HG03457 (cell line): Measurements from ENCODE around the gene POMT2.
"Not testable (repeated sequence)": the region's sequence is repeated elsewhere in the genome, so short reads cannot be mapped to it uniquely, and the experiment has no call there.

Experiments used
- ATAC-seq: cut with Tn5 transposase; IDR thresholded peaks from one replicate; pipeline ENCODE4 v1.9.1; 2021; ENCODE audit warnings: moderate number of reproducible peaks; ENCODE audit not compliant: unreplicated experiment

POMT2 gene

DNA sequence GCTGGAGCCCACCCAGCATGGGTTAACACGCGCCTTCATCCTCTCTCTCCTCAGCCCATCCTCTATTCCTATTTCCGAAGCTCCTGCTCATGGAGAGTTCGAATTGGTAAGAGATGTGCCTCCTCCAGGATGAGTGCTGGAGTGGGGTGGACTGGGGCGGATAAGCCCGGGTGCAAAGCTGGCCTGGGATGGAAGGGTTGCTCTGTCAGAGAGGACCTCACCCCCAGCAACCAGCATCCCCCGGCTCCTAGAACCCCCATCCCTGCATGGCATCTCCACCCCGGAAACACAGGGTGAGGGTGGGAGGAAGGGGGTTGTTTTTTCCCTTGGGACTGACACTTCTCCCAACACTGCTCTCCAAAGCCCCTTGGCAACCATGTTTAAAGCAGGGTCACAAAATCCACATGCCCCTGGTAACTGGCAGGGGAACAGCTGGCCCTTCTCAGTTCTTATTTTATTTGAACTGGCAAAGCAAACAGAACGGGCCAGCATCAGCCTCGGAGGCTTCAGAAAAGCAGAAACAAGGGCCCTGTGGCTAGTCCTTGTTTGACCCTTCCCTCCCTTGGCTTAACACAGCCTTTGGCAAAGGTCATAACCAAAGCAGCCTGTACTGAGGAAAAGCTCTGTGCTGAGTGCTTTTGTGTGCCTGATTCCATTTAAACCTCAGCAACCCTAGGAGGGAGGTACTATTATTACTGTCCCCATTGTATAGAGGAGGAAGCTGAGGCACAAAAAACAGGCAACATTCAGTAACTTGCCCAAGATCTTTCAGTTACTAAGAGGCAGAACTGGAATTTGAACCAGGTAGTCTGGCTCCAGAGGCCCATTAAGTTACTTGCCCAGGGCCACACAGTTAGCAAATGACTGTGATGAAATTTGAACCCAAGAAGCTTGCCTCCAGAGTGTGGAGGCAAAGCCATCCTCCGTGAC, 4.4 kb upstream of the POMT2 start:
- no peak for ATAC-seq

DNA sequence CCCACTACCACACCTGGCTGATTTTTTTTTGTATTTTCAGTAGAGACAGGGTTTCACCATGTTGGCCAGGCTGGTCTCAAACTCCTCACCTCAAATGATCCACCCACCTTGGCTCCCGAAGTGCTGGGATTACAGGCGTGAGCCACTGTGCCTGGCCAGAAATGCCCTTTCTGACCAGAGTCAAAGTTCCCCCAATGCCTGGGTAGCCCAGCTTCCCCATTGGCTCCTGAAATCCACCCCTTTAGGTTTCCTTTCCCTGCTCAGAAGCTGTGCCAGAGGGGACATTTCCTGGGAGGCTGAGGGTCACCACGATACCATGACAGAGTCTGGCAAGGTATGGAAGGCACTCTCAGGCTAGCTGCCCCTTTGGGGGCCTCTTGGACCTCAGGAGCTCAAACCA, 3.6 kb upstream of the POMT2 start:
- ATAC-seq: no peak

DNA sequence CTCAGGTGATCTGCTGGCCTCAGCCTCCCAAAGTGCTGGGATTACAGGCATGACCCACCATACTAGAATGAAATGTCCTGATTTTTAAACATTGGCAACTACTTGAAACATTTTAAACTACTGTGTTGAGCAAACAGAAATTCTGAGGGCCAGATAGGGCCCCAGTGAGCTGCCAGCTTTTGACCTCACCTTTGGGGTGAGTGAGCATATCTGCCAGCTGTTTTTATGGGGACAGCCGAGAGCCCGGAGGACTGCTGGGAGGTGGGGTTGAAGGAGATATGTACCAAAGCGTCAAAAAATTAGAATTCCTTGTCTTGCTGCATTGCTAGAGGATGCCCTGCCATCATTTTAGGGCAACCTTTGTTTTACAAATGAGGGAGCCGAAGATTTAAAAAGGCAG, 2.9 kb upstream of the POMT2 start:
- no peak for ATAC-seq

DNA sequence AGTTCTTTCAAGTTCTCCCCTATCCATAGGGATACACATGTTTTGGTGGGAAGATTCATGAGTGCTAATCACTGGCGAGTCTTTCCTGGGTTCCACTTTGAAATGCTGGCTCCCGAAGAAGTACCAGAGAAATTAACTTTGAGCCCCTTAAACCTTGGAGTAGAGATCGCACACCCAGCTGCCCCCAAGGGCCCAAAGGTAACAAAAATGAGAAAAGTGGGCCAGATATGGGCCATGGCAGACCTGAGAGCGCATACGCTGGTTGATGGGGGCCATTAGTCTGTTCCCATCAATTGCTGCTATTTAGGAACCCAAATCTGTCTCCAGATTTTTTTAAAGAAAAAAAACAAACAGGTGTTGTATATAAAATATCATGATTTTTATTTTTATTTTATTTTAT, 2.3 kb upstream of the POMT2 start:
- no peak for ATAC-seq

DNA sequence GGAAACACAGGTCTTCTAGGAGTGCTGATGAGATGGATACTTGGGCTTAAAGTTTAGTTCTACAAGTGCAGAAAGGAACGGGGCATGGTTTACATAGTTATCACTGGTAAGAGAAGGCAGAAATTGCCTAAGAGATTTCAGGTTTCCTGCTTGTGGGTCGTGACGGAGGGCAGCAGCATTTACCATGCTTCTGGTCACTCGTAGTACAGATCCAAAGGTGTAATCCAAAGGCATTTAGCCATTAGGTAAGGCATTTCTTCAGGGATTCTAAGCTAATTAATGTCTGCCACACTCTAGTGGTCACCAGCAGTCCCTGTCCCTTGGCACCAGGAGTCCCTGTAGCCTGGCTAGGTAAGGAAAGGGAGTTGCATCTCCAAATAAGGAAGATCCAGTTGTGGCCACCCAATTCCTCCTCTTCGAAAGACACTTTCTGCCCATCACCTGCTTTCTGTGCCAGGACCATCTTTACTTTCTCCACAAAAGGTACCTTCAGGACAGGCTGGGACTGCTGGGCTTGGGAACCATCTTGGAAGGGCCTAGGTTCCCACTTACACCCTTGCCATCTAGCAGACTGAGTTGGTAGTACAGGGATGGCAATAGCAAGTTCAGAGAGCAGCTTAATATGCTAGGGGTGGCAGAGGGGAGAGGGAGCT, 1.7 kb upstream of the POMT2 start:
- no peak for ATAC-seq

DNA sequence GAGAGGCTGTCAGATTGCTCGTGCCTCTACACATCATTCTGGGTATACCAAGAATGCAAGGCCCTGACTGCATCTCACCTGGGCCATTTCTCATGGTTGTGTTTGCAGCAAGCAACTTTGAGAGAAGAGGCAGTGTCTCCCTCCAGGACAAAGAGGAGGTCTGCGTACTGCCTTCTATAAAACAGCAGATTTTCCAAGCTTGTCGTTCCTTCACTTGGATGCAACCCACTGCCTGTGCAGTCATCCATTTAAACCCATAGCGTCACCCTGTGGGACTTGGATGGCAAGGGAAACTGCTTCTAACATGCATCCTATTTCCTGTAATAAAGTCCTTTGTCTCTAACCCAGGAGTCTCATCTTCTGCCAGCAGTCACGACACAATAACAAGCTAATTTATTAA, 1.3 kb downstream of the POMT2 start:
- ATAC-seq: no peak

DNA sequence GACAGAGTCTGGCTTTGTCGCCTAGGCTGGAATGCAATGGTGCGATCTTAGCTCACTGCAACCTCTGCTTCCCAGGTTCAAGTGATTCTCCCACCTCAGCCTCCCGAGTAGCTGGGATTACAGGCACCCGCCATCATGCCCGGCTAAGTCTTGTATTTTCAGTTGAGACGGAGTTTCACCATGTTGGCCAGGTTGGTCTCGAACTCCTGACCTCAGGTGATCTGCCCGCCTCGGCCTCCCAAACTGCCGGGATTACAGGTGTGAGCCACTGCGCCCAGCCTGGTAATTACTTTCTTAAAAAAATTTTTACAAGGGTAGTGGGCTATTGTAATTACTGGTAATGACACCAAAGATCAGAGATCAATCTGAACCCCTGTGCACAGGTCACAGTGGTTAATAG, 1.9 kb downstream of the POMT2 start:
- ATAC-seq: not testable (repeated sequence)

DNA sequence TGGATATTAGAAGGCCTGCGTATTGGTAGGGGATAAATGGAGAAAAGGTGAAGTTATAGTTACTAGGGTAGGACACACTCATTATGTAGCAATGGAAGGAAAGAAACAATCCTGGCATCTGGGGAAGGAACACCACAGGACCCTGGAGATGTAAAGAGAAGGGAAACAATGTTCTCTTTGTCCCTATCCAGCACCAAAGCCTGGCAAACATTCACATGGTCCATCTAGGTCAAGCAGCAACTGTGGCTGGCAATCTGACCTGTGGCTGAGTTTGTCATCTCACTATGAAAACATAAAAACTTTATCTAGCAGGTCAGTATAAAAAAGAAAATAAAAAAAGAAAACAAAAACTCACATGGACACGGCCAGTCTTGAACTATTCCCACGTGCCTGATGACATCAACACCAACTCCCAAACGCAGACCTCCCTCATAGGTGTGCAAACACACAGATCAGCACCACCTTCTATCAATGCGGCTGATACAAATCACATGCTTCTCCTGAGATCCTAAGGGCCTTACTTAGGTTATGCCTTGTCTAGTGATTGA, 2.6 kb downstream of the POMT2 start:
- no peak for ATAC-seq

DNA sequence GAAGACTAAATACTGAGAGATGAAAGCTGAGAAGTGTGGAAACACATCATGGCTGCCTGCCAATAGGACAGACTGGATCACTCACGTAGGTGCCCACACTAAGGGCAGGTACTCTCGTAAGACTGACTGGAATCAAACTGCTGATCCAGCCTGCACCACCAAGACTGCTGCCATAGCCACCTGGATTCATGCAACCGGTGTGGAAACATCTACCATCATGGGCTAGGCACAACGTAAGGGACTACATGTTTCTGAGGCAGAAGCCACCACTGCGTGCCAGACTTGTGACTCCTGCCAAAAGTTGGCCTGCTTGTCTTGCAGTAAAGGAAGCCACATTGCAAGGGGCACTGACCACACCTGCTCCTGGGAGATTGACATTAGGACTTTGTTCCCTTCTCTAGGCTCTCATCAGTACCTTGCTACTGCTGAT, 3.8 kb downstream of the POMT2 start:
- no peak for ATAC-seq

DNA sequence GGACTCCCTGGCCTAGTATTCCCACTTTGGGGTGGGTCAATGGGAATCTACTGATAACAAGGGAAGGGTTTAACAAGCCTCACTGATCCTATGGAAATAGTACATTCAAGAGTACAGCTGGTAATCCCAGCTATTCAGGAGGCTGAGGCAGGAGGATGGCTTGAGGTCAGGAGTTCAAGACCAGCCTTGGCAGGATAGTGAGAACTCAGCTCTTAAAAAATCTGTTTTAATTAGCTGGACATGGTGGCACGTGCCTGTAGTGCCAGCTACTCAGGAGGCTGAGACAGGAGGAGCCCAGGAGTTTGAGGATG, 4.5 kb downstream of the POMT2 start:
- ATAC-seq: no peak

DNA sequence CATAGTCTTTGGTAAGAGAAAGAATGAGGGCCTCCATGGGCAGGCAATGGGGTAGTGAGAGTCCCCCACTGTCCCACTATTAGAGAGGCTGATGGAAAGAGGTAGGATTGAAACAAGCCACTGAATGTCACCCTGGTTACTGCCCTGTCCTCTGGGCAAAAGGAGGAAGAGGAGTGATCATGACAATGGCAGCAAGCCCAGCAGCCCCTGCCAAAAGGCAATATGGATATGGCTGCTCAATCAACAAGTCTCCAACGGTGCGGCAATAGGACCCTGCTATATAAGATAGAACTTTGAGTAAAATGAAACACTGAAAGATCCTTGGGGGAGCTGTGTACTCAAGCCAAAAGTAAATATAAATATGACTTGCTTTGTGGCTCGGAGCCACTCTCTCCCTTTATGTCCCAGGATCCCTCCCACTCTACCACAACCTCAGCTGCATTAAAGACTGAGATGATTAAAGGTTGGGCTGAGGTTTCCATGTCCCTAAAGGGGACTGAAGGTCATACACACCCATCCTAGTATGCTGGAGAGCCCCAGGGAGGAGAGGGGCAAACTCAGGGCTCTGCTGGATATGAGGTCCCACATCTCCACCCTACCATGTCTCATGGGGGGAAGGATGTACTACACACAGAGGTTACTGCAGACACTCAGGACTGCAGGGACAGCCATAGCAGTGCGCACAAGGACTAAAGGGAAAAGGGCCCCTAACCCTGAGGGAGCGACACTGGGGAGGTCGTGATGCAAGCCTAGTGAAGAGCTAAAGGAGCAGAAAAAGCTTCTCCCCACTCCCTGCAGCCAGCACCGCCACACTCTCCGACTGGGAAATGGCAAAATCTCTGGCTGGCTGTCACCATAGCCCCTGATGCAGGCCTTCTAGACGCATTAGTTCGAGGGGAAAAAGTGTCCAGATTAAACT, 5.9 kb downstream of the POMT2 start:
- no peak for ATAC-seq

DNA sequence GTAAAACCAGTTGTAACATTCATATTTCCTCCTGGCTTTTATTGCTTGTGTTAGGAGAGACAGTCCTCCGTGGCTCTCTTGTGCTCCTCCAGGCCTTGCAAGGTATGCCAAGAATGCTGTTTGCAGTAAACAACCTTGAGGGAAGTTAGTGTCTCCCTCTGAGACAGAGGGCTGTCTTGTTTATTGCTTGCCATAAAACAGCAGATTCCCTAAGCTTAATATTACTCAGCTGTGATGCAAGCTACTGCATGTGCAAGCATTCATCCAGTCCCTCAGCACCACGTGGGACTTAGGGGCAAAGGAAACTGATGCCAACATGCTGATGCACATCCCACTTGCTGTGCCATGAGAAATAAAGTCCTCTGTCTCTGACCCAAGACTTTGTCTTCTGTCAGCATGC, 6.6 kb downstream of the POMT2 start:
- no peak for ATAC-seq

DNA sequence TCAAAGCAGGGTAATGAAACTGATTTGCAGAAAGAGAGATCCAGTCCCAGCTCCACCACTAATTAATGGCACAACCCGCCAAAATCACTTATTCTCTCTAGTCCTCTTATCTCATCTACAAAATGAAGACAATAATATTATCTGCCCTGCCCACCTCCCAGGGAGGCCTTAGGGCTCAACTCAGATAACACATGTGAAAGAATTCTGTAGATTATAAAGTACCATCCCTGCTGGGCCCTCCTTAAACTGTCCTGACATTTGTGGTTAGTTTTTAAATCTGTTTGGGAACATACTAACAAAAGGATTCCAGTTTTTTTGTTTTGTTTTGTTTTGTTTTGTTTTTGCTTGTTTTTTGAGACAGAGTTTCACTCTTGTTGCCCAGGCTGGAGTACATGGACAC, 7.3 kb downstream of the POMT2 start:
- no peak for ATAC-seq

DNA sequence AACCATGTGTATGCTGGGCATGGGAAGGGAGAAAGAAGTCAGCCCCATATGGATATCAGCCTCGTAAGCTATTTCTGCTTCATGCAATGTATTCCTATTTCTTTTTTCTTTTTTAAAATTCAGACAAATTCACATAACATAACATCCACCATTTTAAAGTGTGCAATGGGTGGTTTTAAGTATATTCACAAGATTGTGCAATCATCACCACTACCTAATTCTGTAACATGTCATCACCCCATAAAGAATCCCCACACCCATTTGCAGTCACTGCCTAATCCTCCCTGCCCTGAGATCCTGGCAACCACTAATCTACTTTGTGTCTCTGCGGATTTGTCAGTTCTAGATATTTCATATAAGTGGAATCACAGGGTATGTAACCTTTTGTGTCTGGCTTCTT, 9.5 kb downstream of the POMT2 start:
- no peak for ATAC-seq

DNA sequence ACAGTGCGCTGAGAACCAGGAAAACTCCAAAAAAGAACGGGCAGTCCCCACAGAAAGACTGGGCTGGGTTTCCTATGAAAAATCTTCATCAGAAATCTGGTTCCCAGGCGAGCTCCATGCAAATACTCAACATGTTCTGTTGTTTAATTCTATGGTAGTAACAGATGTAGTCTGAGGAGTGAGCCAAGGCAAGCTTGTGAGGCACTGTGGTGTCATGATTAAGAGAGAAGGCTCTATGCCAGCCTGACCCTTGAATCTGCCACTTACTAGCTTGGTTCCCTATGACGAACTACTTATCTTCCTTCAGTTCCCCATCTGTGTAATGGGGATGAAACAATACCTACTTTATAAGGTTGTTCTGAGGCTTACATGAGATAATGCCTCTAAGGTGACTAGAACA, 10.7 kb downstream of the POMT2 start:
- ATAC-seq: no peak

DNA sequence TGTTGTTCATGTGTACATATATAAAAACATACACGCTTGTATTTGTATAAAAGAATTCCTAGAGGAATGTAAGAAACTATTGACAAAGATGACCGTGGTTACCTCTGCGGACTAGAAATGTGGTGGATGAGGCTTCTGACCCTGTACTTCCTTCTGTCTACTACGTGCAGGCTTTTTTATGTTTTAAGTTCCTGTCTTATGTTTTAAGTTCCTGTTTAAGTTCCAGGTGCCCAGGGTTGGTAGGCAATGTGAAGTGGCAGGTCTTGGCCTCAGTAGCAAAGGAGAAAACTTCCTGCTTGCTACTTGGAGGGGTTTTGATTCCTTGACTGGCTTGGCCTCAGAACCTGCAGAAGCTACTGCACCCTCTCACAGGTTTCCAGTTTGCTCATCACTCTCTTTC, 11.6 kb downstream of the POMT2 start:
- no peak for ATAC-seq

DNA sequence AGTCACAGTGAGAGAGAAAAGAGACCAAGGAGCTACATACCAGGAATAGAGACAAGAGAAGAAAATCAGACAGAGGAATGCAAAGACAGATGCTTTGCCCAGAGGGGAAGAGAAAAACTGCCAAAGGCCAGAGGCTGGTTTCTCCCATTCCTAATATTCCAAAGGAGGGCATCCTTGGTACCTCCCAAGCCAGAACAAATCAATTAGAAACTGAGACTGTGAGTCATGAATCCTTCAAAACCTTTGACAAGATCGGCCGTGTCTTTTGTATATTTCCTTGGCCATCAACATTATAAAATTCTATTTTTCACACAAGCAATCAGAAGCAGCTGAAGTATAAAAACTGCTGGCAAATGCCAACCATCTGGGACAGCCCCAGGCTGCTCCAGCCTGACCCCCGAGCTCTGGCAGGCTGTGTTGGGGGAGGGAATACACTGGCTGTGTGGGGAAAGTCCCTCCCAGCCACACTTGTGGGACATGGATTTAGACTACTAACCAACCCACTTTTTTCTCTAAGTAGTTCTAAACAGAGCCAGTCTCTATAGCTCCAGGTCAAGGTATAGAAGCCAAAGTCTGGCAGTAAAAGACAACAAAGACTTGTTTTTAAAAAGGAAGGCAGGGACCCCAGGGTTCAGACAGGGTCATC, 13.7 kb downstream of the POMT2 start:
- no peak for ATAC-seq

DNA sequence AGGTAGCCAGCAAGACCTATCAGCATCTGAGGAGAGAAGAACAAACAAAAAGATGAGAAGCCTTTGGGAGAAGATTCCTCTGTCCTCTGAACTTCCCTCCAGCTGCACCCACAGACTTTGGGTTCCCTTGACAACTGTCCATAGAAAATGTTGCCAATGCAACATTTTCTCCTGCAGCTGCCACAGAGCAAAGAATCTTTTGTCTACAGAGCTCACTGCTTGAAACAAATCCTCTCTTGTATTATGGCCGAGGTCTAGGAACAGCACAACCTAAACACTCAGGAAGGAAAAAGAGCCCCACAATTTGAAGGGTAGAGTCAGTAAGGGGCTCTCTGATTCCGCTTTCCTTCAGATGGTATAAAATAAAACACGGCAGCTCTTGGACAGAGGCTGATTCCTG, 14.3 kb downstream of the POMT2 start:
- ATAC-seq: no peak

DNA sequence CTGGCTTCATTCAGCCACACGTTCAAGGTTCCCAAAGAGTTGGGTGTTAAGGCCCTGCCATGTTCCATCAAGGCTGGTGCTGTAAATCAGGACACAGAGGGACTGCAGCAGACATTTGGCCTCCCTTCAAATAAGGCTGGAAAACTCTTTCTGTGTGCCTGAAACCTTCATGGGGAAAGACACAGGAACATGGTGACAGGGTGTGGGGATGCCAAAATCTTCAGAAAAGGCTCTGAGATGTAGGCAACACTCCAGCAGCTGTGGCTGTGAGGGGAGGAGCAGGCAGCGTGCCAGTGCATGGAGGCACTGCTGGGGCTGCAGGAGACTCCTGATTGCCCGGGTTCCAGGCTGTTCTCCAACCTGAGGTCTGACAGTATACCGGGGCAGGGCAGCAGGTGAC, 15.0 kb downstream of the POMT2 start:
- no peak for ATAC-seq

DNA sequence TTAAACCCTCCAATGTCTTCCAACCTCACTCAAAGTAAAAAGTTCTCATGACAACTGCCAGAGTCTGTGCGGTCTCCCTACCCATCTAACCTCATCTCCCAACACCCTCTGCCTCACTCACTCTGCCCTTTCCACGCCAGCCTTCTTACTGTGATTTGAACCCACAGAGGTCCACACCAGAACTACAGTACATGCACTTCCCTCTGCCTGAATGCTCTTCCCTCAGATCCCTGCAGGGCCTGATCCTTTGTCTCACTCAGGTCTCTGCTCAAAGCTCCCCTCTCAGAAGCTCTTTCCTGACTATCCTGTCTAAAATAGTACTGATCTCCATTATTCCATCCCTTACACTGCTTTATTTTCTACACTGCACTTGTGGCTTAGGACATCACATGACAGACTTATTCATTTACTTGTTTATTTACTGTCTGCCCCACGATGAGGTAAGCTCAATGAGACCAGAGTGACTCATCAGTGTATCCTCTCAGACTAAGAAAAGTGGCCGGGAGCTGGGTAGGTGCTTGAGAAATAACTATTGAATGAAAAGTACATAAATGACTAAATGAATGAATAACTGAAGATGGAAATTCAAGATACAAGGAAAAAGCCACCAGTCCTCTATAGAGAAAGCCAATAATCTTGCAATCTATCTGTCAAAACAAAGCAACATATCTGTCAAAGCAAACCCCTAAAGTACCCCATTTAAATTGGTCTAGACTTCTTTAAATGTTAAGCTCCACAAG, 17.1 kb downstream of the POMT2 start:
- no peak for ATAC-seq
